ENCODE measurements around the gene TMEM214. TPM values are rescaled to one million over a fixed set of nuclear protein-coding genes. Genes with fewer than 3 reads are reported as not detected.

Gene TMEM214
- total RNA-seq, 4 donors from 2014 or later, result 50.1 to 121 (median 82.0) TPM

GRCh38 chr2:27076323-27076722 lies 43.6 kb downstream of the TMEM214 start:
- H3K36me3 ChIP-seq, result no peaks in the 10 kb centered on the region
- H3K4me3 ChIP-seq, result no peak overlapping the region
- peak overlapping the region in 3 of 4 donors; percentile 10 to 90 (median 58) for H3K27ac ChIP-seq
- H3K4me1 ChIP-seq, result peaks cover 0 to 47% (median 9%) of the 10 kb centered on the region in 4 donors
- DNase-seq, result no peak
- no peaks in the 10 kb centered on the region for H3K9me3 ChIP-seq
- TF ChIP-seq POLR2A (IDR thresholded peaks at IDR 0.05), result no peak
- no peak for TF ChIP-seq CTCF (IDR thresholded peaks at IDR 0.05)
- no peaks in the 10 kb centered on the region for H3K27me3 ChIP-seq

GRCh38 chr2:27077231-27077630 lies 44.5 kb downstream of the TMEM214 start:
- H3K27me3 ChIP-seq, result no peaks in the 10 kb centered on the region
- H3K27ac ChIP-seq, result peak overlapping the region in 3 of 4 donors; percentile 10 to 90 (median 31)
- no peak for DNase-seq
- peaks cover 3 to 54% (median 13%) of the 10 kb centered on the region in 4 donors for H3K4me1 ChIP-seq
- H3K36me3 ChIP-seq, result no peaks in the 10 kb centered on the region
- H3K4me3 ChIP-seq, result no peak overlapping the region
- no peak for TF ChIP-seq POLR2A (IDR thresholded peaks at IDR 0.05)
- TF ChIP-seq CTCF (IDR thresholded peaks at IDR 0.05), result no peak
- no peaks in the 10 kb centered on the region for H3K9me3 ChIP-seq

- peak within 1 kb of the TSS; percentile 72 to 90 (median 86) for H3K27ac ChIP-seq
- TF ChIP-seq POLR2A (IDR thresholded peaks at IDR 0.05), result no peak
- no peak for TF ChIP-seq CTCF (IDR thresholded peaks at IDR 0.05)
- H3K4me1 ChIP-seq, result peaks cover 3 to 64% (median 13%) of the 10 kb centered on the region in 4 donors
- no peaks in the 10 kb centered on the region for H3K9me3 ChIP-seq
- no peaks in the 10 kb centered on the region for H3K27me3 ChIP-seq
- no peaks in the 10 kb centered on the region for H3K36me3 ChIP-seq
- peak within 1 kb of the TSS; percentile 28 to 55 (median 42) for H3K4me3 ChIP-seq
- peak in 1 of 3 donors; percentile 75 for DNase-seq
These were observed 45.8 kb downstream of the TMEM214 start, which contains the start of gene EMILIN1 for GRCh38 chr2:27078267-27079194. Gene EMILIN1 (plus strand): TSS chr2:27078615. CDS start chr2:27079066, 451 bp downstream.

GRCh38 chr2:27079233-27080139 lies 46.7 kb downstream of the TMEM214 start:
- DNase-seq, result no peak
- Histone ChIP-seq H3K27me3 (no peaks in the 10 kb centered on the region), H3K36me3 (no peaks in the 10 kb centered on the region), H3K9me3 (no peaks in the 10 kb centered on the region), H3K4me1 (peaks cover 3 to 62% (median 13%) of the 10 kb centered on the region in 4 donors), H3K4me3 (peak overlapping the region; percentile 28 to 55 (median 42)), H3K27ac (peak overlapping the region; percentile 72 to 90 (median 86))
- TF ChIP-seq POLR2A (IDR thresholded peaks at IDR 0.05), result no peak
- no peak for TF ChIP-seq CTCF (IDR thresholded peaks at IDR 0.05)

GRCh38 chr2:27080140-27080469 lies 47.3 kb downstream of the TMEM214 start:
- peaks cover 3 to 62% (median 12%) of the 10 kb centered on the region in 4 donors for H3K4me1 ChIP-seq
- H3K27me3 ChIP-seq, result no peaks in the 10 kb centered on the region
- DNase-seq, result no peak
- no peak for TF ChIP-seq CTCF (IDR thresholded peaks at IDR 0.05)
- no peak for TF ChIP-seq POLR2A (IDR thresholded peaks at IDR 0.05)
- H3K9me3 ChIP-seq, result no peaks in the 10 kb centered on the region
- peak overlapping the region in 3 of 4 donors; percentile 82 to 90 (median 90) for H3K27ac ChIP-seq
- H3K4me3 ChIP-seq, result peak overlapping the region; percentile 28 to 55 (median 42)
- no peaks in the 10 kb centered on the region for H3K36me3 ChIP-seq
